HG02973 (cell line): ENCODE results near the gene MALRD1.

Experiments
- ATAC-seq: cut with Tn5 transposase; IDR thresholded peaks from one replicate; pipeline ENCODE4 v1.9.1; 2021; ENCODE audit warnings: moderate library complexity; ENCODE audit not compliant: unreplicated experiment

MALRD1 gene

GRCh38 chr10:19098803-19099202, 50.2 kb downstream of the MALRD1 start:
- no peak for ATAC-seq

GRCh38 chr10:19107406-19107805, 58.8 kb downstream of the MALRD1 start:
- ATAC-seq, result no peak

- no peak for ATAC-seq
Observed at GRCh38 chr10:19111501-19112267, 63.1 kb downstream of the MALRD1 start.

DNA sequence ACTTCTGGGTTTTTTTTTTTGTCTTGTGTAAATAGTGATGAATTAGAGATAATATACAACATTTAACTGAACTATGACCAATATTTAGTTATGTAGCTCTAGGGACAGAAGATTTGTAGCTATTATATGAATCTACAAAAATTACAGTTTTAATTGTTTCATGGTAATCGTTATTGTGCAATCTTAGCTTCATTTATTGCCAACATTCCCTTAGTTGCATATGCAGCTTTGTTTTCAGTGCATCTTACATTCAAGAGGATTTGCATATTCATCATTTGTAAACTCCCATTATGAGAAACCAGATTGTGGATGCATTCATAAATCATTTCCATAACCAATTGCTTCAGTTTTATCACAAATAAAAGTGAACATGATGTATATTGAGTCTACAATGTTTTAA, 68.8 kb downstream of the MALRD1 start:
- no peak for ATAC-seq

- ATAC-seq, result no peak
Observed at GRCh38 chr10:19119191-19119590, 70.6 kb downstream of the MALRD1 start.

GRCh38 chr10:19120381-19120908, 71.8 kb downstream of the MALRD1 start:
- ATAC-seq, result no peak

DNA sequence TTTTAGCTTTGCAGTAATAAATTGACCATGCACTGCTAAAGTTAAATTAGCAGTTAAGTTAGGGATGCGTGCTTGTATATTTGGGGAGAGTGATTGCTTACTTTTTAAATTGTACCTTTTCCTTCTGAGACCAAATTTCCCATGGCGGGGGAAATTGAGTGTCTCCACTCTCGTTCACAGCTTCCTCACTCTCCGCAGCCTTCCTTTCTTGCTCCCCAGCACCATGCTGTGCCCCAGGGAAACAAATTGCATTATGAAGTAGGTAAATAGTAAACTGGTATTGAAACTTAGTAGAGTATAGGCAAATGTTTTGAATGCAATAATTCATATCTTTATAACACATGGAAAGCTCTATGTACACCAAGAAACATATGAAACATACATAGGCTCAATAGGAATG, 85.4 kb downstream of the MALRD1 start:
- ATAC-seq, result no peak

DNA sequence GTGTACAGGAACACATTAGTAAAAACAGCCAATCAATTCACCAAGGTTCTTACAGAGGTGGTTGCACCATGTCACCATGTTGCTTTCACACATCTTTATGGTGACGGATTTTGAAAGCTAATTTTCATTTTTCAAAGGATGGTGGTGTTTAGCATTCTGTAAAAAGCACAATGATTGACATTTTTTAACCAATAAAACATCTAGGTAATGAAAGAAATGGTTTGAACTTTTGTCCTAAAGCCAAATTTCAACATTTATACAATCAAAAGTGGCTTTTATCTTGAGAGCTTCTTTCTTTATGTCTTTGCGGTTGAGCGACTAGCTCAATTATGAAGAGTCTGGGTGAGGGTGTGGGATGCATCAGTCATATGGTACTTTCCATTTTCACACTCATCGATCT, 94.4 kb downstream of the MALRD1 start:
- ATAC-seq, result no peak

- ATAC-seq, result no peak
Observed at GRCh38 chr10:19144206-19144605, 95.6 kb downstream of the MALRD1 start.

DNA sequence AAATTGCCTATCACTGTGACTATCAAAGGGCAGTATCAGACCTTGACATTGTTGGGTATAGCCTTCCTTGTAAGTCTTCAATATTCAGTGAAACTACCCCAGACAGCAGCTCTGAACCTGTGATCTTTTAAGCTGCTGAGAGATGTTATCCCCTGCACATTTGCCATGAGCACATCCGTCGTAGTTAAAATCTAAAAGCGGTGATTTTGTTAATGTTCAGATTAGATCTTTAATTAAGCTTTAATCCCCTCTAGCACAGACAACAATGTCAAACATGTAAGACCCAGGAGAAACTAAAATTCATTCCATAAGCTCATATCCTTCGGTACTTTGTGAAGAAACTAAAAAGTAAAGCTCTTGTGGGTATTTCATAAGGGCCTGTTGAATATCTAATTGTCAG, 105.8 kb downstream of the MALRD1 start:
- ATAC-seq, result no peak

- ATAC-seq, result no peak
Observed at GRCh38 chr10:19158358-19158757, 109.8 kb downstream of the MALRD1 start.

DNA sequence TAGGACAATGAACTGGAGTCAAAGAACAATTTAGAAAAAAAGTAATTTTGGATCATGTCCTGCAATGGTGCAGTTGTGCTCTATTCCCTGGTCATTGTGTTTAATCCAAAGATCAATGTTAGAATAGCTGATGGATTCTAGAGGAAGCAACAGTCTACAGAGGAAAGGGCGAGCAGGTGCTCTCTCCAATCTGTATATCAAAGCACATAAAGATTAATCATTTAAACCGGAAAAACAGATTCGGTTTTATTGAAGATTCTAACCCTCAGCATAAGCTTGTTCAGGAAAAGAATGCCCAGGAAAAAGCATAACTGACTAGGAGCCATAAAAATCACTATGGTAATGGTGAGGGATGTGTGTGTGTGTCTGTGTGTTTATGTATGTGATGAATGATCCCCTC, 110.3 kb downstream of the MALRD1 start:
- no peak for ATAC-seq

DNA sequence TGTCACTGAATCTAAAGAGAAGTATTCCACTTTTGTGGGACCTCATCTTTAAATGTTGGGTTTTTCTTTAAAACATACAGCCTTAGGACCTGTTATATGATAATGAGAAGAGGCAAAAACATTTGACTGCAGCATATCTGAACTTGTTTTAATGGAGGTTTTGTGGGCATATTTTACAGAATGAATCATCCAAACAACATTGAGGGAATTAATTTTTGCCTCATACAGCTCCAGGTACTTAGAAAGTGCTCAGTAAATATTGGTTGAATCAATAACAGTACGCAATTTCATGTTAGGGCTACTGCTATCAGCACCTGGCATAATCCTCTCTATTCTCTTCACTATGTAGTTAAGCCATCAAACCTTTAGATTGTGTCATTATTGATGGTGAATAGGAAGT, 115.9 kb downstream of the MALRD1 start:
- no peak for ATAC-seq

DNA sequence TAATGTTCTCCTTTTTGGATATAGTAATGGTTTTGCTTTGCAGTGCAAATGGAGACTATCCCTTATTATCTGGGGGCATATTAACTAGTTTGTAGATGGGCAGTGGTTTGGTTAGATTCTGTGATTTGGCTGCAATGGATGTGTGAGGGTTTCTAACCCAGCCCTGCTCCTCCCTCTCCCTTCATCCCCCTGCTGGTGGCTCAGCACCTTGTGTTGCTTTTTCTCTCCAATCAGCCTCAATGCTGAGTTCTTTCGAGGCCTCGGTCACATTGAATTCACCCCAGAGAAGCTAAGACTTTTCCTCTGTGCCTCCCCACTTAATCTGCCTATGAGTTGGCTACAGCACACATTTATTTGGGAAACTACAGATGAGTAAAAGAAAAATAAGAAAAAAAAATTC, 120.0 kb downstream of the MALRD1 start:
- ATAC-seq, result no peak

GRCh38 chr10:19169041-19169440, 120.4 kb downstream of the MALRD1 start:
- ATAC-seq, result no peak

DNA sequence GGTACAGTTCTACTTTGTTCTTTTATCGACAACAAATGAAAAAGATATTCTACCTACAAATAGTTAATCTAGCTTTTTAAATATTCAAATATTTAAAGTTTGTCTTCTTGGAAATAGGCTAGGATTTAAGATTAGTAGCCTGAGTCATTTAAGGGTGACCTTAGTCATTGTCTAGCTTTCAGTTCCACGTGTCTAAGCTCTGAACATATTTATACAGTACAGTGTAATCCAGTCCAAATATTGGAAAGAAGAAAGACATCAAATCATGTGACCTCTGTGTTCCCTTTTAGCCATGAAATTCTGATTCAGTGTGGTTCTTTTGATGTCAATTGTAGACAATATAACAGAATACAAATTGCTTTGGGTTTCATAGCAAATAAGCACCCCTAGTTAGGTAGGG, 121.1 kb downstream of the MALRD1 start:
- no peak for ATAC-seq

DNA sequence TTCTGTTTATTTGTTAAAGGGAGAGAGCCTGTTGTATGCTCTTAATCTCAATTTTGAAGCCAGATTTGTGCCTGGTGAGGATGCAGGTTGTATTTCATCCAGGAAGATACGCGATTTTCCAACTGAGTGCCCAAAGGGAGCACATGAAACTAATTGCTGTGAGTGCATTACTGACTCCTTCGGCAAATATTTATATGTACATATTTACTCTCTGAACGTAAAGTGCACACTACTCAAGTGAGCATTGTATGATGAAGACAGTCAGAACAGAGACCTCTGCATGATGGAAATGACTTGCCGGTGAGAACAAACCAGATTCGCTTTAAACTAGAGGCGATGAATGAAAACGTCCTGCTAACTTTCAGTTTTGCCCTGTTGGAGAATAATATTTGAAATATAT, 130.1 kb downstream of the MALRD1 start:
- no peak for ATAC-seq

DNA sequence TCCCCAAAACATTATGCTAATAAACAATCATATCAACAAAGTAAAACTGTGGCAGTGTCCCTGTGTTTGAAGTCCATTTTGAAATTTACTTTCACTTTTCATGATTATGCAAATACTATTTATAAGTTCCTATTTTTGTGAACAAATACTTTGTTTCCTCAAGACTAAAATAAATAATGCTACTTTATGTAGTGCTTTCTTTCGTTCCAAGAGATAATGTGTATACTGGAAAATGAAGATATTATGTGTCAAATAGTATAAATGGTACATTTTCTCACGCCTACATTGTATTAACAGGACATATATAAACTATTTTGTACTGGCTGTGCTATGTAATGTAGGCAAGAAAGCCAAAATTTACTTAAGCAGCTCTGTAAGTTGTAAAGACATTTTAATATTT, 136.3 kb downstream of the MALRD1 start:
- ATAC-seq, result no peak

DNA sequence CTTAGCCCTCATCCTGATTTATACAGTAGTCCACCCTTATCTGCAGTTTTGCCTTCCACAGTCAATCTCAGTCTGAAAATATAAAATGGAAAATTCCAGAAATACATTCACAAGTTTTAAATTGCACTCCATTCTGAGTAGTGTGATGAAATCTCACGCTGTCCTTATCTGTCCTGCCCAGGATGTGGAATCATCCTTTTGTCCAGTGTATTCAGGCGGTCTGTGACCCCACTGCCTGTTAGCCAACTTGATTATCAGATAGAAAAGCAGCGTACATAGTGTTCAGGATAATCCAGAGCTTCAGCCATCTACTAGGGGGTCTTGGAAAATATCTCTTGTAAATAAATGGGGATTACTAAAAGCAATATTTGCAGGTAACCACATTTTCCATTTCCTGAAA, 146.3 kb downstream of the MALRD1 start:
- no peak for ATAC-seq

DNA sequence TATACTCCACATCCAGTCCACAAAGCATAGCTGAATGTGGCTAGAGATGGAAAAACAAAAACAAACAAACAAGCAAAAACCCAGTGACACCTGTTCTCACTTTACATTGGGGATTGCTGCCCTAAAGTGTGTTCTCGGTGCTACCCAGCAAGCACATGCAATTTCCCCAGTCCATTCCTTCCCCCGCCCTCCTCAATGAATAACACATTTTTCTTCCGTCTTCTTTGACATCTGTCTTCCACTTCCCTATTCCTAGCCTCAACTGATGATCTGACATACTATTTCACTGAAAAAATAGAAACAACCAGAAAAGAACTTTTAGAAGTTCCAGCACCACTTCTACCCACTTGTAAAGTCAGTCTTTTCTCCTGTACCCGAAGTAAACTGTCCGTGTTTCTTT, 147.1 kb downstream of the MALRD1 start:
- ATAC-seq, result no peak

GRCh38 chr10:19200211-19200610, 151.6 kb downstream of the MALRD1 start:
- ATAC-seq, result no peak

DNA sequence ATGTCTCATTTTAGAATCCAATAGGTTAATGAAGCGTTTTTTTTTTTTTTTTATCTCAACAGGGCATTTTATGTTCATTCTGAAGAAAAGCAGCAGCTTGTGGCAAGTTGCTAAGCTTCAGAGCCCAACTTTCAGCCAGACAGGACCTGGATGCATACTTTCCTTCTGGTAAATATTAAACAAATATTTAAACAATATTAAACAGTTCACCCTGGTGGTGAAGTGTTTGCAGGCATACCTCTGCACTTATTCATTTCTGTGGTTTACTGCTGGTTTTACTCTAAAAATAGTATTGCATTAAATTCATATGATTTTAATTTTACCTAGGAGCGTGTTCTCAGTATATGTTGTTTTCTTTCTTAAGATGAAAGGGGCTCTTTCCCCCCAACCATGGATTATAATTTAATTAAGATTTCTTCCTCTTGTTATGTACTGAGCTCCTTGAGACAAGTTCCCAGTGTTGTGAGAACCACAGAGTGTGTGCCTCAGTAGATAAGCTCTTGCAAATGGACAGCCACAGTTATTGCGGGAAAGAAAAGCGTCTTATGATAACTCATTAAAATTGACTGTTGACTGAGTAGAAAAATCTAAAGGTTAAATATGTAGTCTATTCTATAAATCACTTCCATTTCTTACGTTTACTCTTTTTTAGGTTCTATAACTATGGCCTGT, 155.8 kb downstream of the MALRD1 start:
- ATAC-seq, result no peak
